Measurements from ENCODE around the gene DUOXA2.

Gene DUOXA2

DNA sequence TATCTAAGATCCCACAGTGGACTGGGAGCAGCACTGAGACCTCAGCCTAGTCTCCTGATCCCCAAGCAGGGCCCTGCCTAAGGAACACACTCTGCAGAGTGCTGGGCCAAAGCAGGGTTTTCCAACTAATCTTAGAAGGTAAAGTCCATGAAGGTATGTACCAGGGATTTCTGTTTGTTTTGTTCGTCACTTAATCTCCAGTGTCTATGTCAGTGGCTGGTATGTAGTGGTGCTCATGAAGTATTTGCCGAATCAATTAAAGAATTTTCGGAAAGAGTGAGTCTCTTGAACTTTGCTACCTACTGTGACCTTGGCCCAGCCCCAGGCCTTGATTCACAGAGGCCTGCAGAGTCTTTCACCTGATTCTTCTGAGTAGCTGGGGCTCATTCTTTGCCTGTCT lies 17.4 kb downstream of the DUOXA2 start:
- Histone ChIP-seq H4K20me1 (ENCODE audit: low read depth, low read length) (no peaks in the 10 kb centered on the region; the same call in 1 of the 2 replicates), H3K9me2 (replicated peaks; ENCODE audit: insufficient read depth, low read length) (no peaks in the 10 kb centered on the region), H3F3A (ENCODE audit: insufficient read depth) (no peaks in the 10 kb centered on the region), H3K79me2 (ENCODE audit: insufficient read depth, low read length) (no peaks in the 10 kb centered on the region), H3K27ac (ENCODE audit: low read depth, low read length) (no peak overlapping the region), H3K9me3 (ENCODE audit: insufficient read depth, low read length) (no peaks in the 10 kb centered on the region), H3K36me3 (ENCODE audit: low read length) (no peaks in the 10 kb centered on the region), H3K4me3 (ENCODE audit: insufficient read depth, low read length, poor library complexity, severe bottlenecking) (no peak overlapping the region), H3K4me2 (ENCODE audit: low read depth, low read length, poor library complexity, severe bottlenecking) (no peak overlapping the region), H2AFZ (ENCODE audit: low read depth, low read length, severe bottlenecking) (no peak overlapping the region), H3K9ac (ENCODE audit: low read length) (no peak overlapping the region), H3K27me3 (ENCODE audit: low read length) (no peaks in the 10 kb centered on the region)
- TF ChIP-seq EZH2phosphoT487 (conservative IDR thresholded peaks at IDR 0.05; ENCODE audit: low read length): no peak
- TF ChIP-seq, protein P1, sequence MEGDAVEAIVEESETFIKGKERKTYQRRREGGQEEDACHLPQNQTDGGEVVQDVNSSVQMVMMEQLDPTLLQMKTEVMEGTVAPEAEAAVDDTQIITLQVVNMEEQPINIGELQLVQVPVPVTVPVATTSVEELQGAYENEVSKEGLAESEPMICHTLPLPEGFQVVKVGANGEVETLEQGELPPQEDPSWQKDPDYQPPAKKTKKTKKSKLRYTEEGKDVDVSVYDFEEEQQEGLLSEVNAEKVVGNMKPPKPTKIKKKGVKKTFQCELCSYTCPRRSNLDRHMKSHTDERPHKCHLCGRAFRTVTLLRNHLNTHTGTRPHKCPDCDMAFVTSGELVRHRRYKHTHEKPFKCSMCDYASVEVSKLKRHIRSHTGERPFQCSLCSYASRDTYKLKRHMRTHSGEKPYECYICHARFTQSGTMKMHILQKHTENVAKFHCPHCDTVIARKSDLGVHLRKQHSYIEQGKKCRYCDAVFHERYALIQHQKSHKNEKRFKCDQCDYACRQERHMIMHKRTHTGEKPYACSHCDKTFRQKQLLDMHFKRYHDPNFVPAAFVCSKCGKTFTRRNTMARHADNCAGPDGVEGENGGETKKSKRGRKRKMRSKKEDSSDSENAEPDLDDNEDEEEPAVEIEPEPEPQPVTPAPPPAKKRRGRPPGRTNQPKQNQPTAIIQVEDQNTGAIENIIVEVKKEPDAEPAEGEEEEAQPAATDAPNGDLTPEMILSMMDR (IDR thresholded peaks at IDR 0.05; ENCODE audit: insufficient read depth, low read length, poor library complexity, severe bottlenecking): no peak

DNA sequence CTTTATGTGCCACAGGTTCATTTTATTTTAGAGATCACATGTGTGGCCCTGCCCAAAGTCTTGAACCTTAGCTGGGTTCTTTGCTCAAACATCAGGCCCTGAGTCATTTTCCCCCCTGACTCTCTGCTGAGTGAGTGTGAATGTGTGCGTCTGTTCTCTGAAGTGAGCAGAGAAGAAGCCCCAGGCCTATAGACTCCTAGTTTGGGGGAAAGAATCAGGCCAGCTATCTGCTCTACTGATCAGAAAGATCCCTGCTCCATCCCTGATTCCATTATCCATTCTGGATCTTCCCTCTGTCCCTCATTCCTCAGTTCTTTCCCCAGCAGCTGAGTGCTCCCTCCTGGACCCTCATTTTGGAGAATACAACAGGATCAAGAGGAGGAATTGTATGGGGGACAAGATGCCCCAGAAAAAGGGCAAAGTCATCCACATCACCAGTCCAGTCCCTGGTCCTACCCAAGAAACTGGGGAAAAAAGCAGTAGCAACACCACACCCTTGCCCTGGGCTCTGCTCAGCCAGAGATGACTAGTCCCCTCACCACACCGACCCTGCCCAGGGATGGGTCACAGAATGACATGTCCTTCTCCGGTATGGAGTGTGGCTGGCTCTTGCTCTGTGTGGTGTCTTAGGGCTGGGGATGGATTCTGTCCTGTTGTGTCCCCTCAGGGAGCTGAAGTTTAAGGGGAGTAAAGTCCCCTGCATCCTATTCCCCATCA lies 18.9 kb downstream of the DUOXA2 start:
- no peak overlapping the region for H3K9ac ChIP-seq (ENCODE audit: low read length)
- H3K27me3 ChIP-seq (ENCODE audit: low read length): no peaks in the 10 kb centered on the region
- H2AFZ ChIP-seq (ENCODE audit: low read depth, low read length, severe bottlenecking): no peak overlapping the region
- H3K4me2 ChIP-seq (ENCODE audit: low read depth, low read length, poor library complexity, severe bottlenecking): no peak overlapping the region
- no peaks in the 10 kb centered on the region for H3K79me2 ChIP-seq (ENCODE audit: insufficient read depth, low read length)
- no peaks in the 10 kb centered on the region for H3F3A ChIP-seq (ENCODE audit: insufficient read depth)
- H3K27ac ChIP-seq (ENCODE audit: low read depth, low read length): no peak overlapping the region
- H3K9me3 ChIP-seq (ENCODE audit: insufficient read depth, low read length): no peaks in the 10 kb centered on the region
- H4K20me1 ChIP-seq (ENCODE audit: low read depth, low read length): no peaks in the 10 kb centered on the region
- H3K9me2 ChIP-seq (replicated peaks; ENCODE audit: insufficient read depth, low read length): no peaks in the 10 kb centered on the region
- no peak for TF ChIP-seq EZH2phosphoT487 (conservative IDR thresholded peaks at IDR 0.05; ENCODE audit: low read length)
- TF ChIP-seq, protein P1 (IDR thresholded peaks at IDR 0.05; ENCODE audit: insufficient read depth, low read length, poor library complexity, severe bottlenecking): no peak
- no peaks in the 10 kb centered on the region for H3K36me3 ChIP-seq (ENCODE audit: low read length)
- H3K4me3 ChIP-seq (ENCODE audit: insufficient read depth, low read length, poor library complexity, severe bottlenecking): no peak overlapping the region

DNA sequence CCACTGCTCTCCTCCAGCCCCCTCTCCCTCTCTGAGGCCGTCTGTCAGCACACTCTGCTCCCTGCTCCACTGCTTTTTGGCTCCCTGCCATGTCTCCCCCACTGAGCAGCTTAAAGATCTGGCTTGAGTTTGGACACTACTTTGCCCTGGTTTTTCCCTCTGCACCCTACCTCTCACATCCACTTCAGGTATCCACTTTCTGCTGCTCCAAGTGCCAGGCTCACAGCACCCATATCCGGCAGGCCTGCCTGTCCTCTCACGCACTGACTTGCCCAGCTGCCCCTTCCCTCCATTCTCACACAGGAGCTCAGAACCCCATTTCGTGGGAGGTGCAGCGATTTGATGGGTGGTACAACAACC lies 19.4 kb downstream of the DUOXA2 start:
- no peaks in the 10 kb centered on the region for H3K79me2 ChIP-seq (ENCODE audit: insufficient read depth, low read length)
- H3K27ac ChIP-seq (ENCODE audit: low read depth, low read length): no peak overlapping the region
- H3F3A ChIP-seq (ENCODE audit: insufficient read depth): no peaks in the 10 kb centered on the region
- no peaks in the 10 kb centered on the region for H3K9me2 ChIP-seq (replicated peaks; ENCODE audit: insufficient read depth, low read length)
- H3K4me2 ChIP-seq (ENCODE audit: low read depth, low read length, poor library complexity, severe bottlenecking): no peak overlapping the region
- H3K27me3 ChIP-seq (ENCODE audit: low read length): no peaks in the 10 kb centered on the region
- no peak overlapping the region for H2AFZ ChIP-seq (ENCODE audit: low read depth, low read length, severe bottlenecking)
- no peaks in the 10 kb centered on the region for H4K20me1 ChIP-seq (ENCODE audit: low read depth, low read length)
- TF ChIP-seq EZH2phosphoT487 (conservative IDR thresholded peaks at IDR 0.05; ENCODE audit: low read length): no peak
- TF ChIP-seq, protein P1 (IDR thresholded peaks at IDR 0.05; ENCODE audit: insufficient read depth, low read length, poor library complexity, severe bottlenecking): no peak
- no peaks in the 10 kb centered on the region for H3K9me3 ChIP-seq (ENCODE audit: insufficient read depth, low read length)
- H3K4me3 ChIP-seq (ENCODE audit: insufficient read depth, low read length, poor library complexity, severe bottlenecking): no peak overlapping the region
- H3K36me3 ChIP-seq (ENCODE audit: low read length): no peaks in the 10 kb centered on the region
- no peak overlapping the region for H3K9ac ChIP-seq (ENCODE audit: low read length)

Measured in SU-DHL-6 (cell line).